GM12891 (cell line): ENCODE measurements around the gene SQSTM1.

Source experiments
- DNase-seq: peaks from one replicate; pipeline ENCODE4 v3.0.0; 2011; ENCODE audit warnings: low spot score; ENCODE audit not compliant: insufficient read length
- FAIRE-seq: peaks from 2 replicates; lab custom pipeline; 2011; peaks lifted over from hg19 to GRCh38; lab: Jason Lieb, UNC
- PAX5 ChIP-seq: IDR thresholded peaks from 2 replicates; pipeline ENCODE4 v1.6.1; 2011; ENCODE audit warnings: low read length, moderate library complexity, mild to moderate bottlenecking; ENCODE audit not compliant: insufficient read depth, severe bottlenecking
- POLR2A ChIP-seq: IDR thresholded peaks from 2 replicates; pipeline ENCODE4 v1.6.1; 2011; ENCODE audit warnings: low read depth, low read length, control low read depth
- POLR2AphosphoS5 ChIP-seq: IDR thresholded peaks from 2 replicates; pipeline ENCODE4 v1.6.1; 2011; ENCODE audit warnings: low read depth, low read length, control low read depth
- POU2F2 ChIP-seq: IDR thresholded peaks from 2 replicates; pipeline ENCODE4 v1.6.1; 2011; ENCODE audit warnings: low read depth, mild to moderate bottlenecking, control low read depth, low read length, moderate library complexity
- SPI1 ChIP-seq: IDR thresholded peaks from 2 replicates; pipeline ENCODE4 v1.6.1; 2011; ENCODE audit warnings: low read depth, low read length, control low read depth
- TAF1 ChIP-seq: IDR thresholded peaks from 2 replicates; pipeline ENCODE4 v1.6.1; 2011; ENCODE audit warnings: low read depth, low read length, control low read depth

Gene SQSTM1

GRCh38 chr5:179874136-179874535 lies 53.4 kb downstream of the SQSTM1 start:
- DNase-seq (no peak), FAIRE-seq (no peak)
- TF ChIP-seq SPI1, result no peak
- TF ChIP-seq POLR2A, result no peak
- TF ChIP-seq TAF1, result no peak
- TF ChIP-seq POLR2AphosphoS5, result no peak
- no peak for TF ChIP-seq POU2F2
- TF ChIP-seq PAX5, result no peak

DNA sequence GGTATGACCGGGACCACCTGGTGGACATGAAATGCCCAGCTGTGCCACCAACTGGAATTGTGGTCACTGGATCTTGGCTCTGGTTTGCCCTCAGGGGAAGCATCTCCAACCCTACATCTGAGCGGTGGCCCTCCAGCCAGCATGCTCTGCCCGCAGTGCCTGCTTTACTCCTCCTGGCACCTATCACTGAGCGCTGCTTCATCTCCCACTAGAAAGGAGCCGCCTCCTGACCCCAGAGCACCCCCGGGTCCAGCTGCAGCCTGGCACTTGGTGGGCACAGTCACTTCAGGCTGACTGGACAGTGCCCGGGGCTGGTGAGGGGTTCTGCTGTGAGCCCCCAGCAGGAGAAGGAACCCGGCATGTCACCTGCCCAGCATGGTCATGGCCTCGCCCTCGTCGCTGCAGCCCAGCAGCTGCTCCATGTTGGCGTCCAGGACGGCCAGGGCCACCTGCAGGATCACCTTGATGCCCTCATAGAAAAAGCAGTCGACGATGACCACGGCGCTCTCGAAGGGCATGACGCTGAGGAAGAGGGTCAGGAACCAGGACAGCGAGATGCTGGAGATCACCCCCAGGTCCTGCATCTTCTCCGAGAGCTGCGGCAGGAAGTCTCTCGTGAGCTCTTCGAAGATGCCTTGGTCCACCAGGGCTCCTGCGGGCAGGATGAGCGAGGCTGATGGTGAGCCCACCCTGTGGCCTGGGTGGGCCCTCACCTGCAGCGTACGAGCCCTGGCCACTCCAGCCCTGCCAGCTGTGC lies 54.0 kb downstream of the SQSTM1 start:
- DNase-seq, result no peak
- no peak for TF ChIP-seq TAF1
- TF ChIP-seq POLR2AphosphoS5, result 0 out of 2 replicates have a peak, but pooled peaks have one; percentile 35
- TF ChIP-seq PAX5, result no peak
- no peak for TF ChIP-seq POU2F2
- no peak for TF ChIP-seq SPI1
- no peak; the same call in 1 of the 2 replicates for TF ChIP-seq POLR2A
- FAIRE-seq, result no peak

- DNase-seq (no peak), FAIRE-seq (no peak)
- TF ChIP-seq POU2F2 (no peak), SPI1 (no peak), PAX5 (no peak), POLR2AphosphoS5 (no peak), POLR2A (no peak), TAF1 (no peak)
These were observed 55.3 kb downstream of the SQSTM1 start for GRCh38 chr5:179875741-179876609.

- DNase-seq (no peak), FAIRE-seq (no peak)
- TF ChIP-seq POLR2A (no peak), TAF1 (no peak), POU2F2 (no peak), PAX5 (no peak), SPI1 (no peak), POLR2AphosphoS5 (no peak)
These were observed 55.9 kb downstream of the SQSTM1 start for GRCh38 chr5:179876610-179876952.

DNA sequence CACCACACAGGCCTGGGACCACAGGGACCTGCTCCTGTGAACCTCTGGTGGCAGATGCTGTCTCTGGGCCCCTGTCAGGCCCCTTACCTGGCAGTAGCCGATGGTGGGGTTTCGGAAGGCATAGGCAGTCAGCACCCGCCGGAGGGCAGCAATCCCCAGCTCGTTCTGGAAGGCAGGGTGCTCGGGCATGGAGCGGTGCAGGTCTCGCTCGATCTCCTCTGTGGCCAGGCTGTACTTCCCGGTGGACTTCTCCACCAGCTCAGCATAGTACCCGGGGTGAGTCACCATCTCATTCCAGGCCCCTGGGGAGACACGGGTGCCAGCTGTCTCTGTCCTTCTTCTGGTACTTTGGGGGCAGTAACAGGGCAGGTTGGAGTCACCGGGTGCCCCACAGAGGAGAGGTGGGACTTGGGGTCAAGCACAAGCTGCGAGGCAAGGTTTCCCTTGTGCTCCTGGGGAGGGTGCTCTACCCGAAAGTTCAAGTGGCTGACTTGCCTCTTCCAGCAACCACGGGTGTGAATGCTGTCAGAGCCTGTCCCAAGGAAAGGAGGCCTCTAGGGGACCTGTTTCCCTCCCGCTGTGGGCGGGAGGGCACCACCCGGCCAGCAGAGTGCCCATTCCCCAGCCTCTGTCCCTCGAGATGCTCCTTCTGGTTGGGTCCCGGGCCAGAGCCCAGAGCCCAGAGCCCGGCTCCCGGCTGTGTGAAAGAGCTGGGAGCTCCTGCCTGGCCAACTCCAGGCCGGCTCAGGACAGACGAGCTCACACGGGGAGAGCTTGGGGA lies 57.7 kb downstream of the SQSTM1 start:
- DNase-seq, result no peak
- no peak for TF ChIP-seq SPI1
- no peak for TF ChIP-seq POLR2A
- no peak for TF ChIP-seq POLR2AphosphoS5
- no peak for TF ChIP-seq POU2F2
- TF ChIP-seq TAF1, result no peak
- TF ChIP-seq PAX5, result no peak
- no peak for FAIRE-seq

DNA sequence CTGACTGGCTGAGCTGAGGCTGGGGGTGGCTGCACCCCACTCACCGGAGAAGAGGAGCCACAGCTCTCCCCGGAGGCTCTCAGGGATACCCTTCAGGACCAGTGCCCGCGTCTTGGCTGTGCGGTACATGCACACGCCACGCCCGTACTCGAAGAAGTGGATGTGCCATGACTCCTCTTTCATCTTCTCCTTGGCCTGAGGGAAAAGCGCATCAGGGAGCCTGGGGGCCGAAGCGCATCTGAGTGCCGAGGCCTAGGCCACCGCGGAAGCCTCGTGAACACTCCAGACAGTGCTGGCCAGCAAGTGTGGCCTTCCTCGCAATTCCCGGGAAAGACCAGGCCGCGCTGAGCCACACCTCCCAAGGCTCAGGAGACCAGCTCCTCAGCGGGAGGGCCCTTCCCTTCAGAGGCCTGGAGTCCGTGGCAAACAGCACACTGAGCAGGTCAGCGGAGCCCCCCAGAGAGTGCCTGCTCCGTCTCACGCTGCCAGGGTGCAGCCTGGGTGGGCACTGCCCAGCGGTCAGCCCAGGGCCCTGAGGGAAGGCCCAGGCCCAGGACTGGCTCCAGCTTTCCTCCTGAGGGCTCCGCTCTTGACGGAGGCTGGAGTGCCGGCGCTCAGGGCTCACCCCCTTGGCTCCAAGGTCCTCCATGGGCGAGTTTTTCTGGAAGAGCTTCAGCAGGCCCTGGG lies 58.4 kb downstream of the SQSTM1 start:
- DNase-seq, result no peak
- FAIRE-seq, result no peak
- no peak for TF ChIP-seq POU2F2
- no peak for TF ChIP-seq TAF1
- TF ChIP-seq POLR2AphosphoS5, result no peak
- no peak for TF ChIP-seq PAX5
- TF ChIP-seq POLR2A, result no peak

GRCh38 chr5:179879690-179880010 lies 58.9 kb downstream of the SQSTM1 start:
- FAIRE-seq (no peak), DNase-seq (no peak)
- TF ChIP-seq SPI1 (no peak), POU2F2 (no peak), TAF1 (no peak), POLR2A (no peak), PAX5 (no peak), POLR2AphosphoS5 (no peak)

DNA sequence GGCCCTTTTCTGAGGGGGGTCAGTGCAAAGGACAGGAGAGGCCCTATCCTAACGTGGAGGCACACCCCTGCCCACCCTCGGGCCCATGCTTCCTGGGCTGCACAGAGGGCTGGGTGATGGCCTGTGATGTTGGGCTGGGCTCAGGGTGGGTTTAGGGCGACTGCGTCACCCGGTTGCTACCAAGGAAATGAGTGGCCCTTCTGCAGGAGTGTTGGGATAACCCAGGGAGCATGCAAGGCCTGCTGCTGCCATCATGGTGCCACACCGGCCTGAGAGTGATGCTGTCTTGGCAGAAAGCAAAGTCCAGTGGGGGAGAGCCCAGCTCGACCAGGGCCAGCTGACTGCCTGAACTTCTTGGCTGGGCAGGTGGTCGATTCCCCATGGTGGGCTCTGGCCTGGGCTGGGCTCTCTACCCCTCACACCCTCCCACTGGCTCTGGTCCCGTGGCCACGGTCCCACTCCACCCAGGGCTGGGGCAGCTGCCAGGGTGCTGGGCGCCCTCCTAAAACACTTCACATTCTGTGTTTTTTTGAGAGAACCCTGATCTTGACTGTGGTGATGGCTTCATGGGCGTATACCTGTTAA lies 59.5 kb downstream of the SQSTM1 start:
- FAIRE-seq (no peak), DNase-seq (no peak)
- TF ChIP-seq POLR2AphosphoS5 (no peak), POLR2A (no peak), TAF1 (no peak), SPI1 (no peak), PAX5 (no peak), POU2F2 (no peak)
